Epidermal melanocyte (primary cell): ENCODE data around the gene DPY19L2.
A peak's percentile ranks its signal among the peaks of the same experiment; 100 is the strongest.
"Not testable (repeated sequence)": the region's sequence is repeated elsewhere in the genome, so short reads cannot be mapped to it uniquely, and the experiment has no call there.

Experiments
- DNase-seq: peaks from one replicate; pipeline ENCODE4 v3.0.0; 2011; ENCODE audit warnings: low spot score; ENCODE audit not compliant: insufficient read length

Gene DPY19L2

GRCh38 chr12:63668028-63668799 is at the start of gene DPY19L2:
Gene DPY19L2 (minus strand): TSS chr12:63668493. CDS start chr12:63668393, 100 bp downstream.
- peak; percentile 16 for DNase-seq

- not testable (repeated sequence) for DNase-seq
These were observed 48.6 kb upstream of the DPY19L2 start for GRCh38 chr12:63716891-63717290.

DNA sequence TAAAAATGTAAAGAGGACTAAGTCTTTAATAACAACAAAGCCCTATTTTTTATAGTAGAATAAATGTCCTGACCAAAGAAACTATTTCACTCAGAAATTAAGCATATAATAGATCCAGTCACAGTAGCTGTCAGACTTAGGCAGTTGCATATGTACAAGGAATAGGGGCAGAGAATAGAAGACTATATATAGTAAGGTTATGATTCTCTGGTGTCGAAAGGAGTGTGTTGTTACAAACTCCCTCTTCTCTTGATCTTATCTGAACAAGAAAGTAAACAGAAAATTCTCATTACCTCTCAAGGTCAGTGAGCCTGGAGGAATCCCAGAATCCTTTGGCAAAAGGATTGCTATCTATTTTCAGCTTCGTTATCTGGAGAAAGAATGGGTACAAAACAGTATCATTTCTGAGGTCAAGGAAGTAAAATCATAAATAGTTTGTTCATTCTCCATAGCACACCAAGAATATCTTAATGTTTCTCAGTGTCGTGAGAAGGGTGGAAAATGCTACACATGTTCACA is 46.9 kb upstream of the DPY19L2 start:
- DNase-seq = not testable (repeated sequence)

GRCh38 chr12:63714409-63714808 is 46.1 kb upstream of the DPY19L2 start:
- not testable (repeated sequence) for DNase-seq

- not testable (repeated sequence) for DNase-seq
These were observed 45.4 kb upstream of the DPY19L2 start for GRCh38 chr12:63713681-63714075.

GRCh38 chr12:63712979-63713680 is 44.8 kb upstream of the DPY19L2 start:
- DNase-seq = not testable (repeated sequence)

DNA sequence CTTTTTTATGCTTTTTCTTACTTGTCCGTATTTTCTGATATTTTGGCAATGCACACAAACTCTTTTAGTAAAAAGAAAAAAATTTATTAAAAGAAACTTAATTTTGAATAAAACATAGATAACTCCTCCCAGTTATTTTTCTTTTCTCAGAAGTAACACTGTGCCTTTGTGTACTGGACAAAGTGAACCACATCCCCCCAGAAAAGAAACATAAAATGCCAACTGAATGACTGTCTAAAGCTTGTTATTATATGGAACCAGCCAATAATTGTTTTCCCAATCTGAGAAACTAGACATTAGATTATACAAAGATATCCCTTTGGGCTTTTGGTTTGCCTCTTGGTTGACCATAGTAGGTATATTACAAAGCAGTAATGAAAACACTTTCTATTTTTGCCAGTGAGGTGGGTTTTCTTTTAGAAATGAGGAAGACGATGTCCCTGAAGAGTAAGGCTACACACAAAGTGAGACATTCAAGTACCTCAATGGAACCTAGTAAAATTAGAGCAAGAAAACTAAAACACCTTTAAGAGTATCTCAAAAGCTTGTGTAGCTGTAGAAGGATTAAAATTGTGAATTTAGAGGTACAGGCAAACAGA is 44.2 kb upstream of the DPY19L2 start:
- DNase-seq = not testable (repeated sequence)

- not testable (repeated sequence) for DNase-seq
These were observed 43.0 kb upstream of the DPY19L2 start for GRCh38 chr12:63711339-63711738.

DNA sequence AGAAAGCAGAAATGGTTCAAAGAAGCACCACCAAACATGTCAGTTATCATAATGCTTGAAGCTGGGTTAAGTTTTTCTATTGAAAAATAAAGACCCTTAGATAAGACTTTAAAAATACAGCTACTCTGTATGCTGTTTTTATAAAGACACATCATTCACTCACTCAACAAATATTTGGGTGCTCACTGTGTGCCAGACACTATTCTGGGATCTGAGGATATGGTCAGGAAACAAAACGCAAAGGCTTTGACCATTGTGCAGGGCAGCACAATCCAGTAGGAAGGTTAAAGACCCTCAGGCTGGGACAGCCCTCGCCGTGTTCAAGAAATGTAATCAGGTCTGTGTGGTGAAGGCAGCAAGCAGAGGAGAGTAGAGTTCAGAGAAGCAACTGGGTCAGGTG is 38.0 kb upstream of the DPY19L2 start:
- DNase-seq = no peak

GRCh38 chr12:63699678-63700382 is 31.5 kb upstream of the DPY19L2 start:
- not testable (repeated sequence) for DNase-seq

GRCh38 chr12:63699011-63699410 is 30.7 kb upstream of the DPY19L2 start:
- DNase-seq = not testable (repeated sequence)

DNA sequence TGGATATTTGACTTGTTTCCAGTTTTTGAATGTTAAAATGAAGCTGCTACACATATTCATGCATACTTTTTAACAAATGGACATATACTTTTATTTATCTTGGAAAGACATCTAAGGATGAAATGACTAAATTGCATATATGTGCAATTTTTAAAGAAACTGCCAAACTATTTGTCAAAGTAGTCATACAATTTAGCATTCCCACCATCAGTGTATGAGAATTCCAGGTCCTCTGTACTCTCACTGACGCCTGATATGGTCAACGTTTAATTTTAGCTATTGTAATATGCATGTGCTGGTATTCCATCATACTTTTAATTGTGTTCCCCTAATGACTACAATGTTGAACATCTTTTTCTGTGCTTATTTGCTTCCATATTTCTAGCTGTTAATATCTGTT is 22.5 kb upstream of the DPY19L2 start:
- DNase-seq = not testable (repeated sequence)

DNA sequence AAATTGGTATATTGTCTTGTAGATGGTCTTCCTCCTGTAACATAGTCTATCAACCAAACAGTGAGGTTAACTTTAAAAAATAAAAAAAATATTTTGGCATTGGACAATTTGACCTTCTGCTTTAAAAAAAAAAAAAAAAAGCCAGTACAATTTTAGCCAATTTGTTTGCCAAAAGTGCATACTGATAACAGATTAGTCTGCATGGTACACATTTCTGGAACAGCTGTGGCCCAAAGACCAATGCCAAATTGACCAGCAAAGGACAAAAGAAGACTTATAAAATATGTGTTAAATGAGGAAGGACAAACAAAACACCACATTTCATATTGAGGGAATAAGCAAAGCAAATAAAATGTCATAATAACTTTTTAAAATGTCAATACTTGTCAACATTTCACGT is 20.8 kb upstream of the DPY19L2 start:
- DNase-seq = not testable (repeated sequence)

DNA sequence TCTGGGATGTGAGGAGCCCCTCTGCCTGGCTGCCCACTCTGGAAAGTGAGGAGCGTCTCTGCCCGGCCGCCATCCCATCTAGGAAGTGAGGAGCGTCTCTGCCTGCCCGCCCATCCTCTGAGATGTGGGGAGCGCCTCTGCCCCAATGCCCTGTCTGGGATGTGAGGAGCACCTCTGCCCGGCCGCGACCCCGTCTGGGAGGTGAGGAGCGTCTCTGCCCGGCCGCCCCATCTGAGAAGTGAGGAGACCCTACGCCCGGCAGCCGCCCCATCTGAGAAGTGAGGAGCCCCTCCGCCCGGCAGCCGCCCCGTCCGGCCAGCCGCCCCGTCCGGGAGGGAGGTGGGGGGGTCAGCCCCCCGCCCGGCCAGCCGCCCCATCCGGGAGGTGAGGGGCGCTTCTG is 18.3 kb upstream of the DPY19L2 start:
- DNase-seq = not testable (repeated sequence)

- DNase-seq = not testable (repeated sequence)
These were observed 17.5 kb upstream of the DPY19L2 start for GRCh38 chr12:63685789-63686188.

DNA sequence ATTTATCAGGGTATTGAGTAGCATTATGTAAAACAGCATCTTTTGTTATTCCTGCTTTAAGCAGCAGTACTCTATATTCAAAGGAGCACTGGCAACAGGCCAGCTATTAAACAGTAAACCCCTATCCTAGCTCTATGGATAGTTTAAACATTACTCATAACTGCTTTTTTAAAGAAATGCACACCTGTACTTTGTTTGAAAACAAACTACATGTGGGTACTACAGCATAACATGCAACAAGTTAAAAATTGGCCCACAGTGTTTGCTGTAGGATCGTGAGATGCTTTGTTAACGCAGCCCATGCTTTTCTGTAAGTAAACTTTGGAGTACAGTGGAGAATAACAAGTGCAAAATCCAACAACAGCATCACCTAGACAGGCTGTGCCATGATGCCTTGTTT is 14.3 kb upstream of the DPY19L2 start:
- DNase-seq = not testable (repeated sequence)

DNA sequence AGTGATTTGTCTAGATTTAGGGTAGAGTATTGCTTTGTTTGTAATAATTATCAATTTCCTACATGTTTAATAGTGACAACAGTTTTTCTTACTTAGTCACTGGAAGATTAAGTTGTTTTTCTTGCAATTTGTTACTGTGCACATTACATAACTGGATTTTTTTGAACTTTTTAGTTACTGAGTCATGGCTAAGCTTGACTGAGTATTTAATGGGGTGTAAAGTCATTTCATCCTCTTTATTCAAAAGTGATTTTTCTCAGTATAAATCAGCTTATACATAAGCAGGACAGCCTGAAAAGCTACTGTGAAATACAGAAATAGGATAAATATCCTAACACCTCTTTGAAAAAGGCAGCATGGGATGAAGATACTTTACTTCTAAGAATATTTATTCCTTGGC is 12.5 kb upstream of the DPY19L2 start:
- not testable (repeated sequence) for DNase-seq

- DNase-seq = not testable (repeated sequence)
These were observed 4.3 kb upstream of the DPY19L2 start for GRCh38 chr12:63672550-63672949.

DNA sequence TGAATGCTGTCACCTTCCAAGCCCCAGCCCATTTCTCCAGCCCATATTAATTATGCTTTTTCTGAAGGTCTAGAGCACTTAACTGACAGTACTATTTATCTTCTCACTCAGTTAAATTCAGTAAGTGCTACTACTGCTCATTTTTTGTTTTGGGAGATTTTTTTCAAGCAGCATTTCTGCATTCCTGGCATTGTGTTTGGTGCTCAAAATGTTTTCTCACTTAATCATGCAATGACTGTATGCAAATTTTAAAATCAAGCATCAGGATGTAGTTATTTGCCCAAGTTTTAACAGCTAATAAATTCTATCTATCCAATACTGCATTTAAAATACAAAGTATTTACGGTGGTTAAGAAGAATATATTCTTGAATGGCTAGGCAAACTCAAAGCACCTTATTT is 1.6 kb upstream of the DPY19L2 start:
- DNase-seq = not testable (repeated sequence)

- DNase-seq = not testable (repeated sequence)
These were observed 1.1 kb upstream of the DPY19L2 start for GRCh38 chr12:63669427-63669826.

DNA sequence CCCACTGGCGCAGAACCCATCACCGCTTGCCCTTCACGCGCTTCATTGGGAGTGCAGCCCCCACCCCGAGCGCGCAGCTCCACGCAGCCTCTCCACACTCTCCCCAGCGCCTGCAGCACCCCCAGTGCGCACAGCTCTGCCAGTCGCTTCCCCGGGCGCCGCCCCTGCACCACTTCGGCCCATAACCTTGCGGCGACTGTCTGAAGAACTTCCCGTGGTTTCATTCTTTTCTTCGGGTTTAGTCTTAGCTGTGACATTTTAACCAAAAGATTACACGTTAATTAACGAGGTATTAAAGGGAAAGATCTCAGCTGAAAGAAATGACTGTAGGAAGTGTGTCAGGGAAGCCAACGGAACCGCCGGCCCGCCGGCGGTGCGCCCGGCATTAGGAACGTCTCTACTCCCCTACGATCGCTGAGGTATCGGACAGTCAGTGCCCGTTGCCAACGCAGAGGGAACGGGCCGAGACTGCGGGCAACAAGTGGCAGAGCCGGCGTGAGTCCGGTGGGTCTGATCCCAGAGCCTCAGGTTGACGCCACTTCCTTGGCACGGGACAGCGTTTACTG is 590 bp upstream of the DPY19L2 start:
- DNase-seq = not testable (repeated sequence)
